Thymus (tissue), 14 donors: ENCODE results near the gene TTC23L. TPM values are rescaled to one million over a fixed set of nuclear protein-coding genes. Genes with fewer than 3 reads are reported as not detected.

Experiments used
- DNase-seq, 9 donors: peaks; one replicate each; pipeline ENCODE4 v3.0.0-alpha.2; 2013; ENCODE audit warnings: low spot score in 9 of 9, low read depth in 6 of 9, missing footprints in 1 of 9
- H3K27ac ChIP-seq, 2 donors: one replicate each; pipeline ENCODE4 v1.5.1; 2013; ENCODE audit warnings: control low read depth in 1 of 2, low read depth in 1 of 2, low read length in 1 of 2, mild to moderate bottlenecking in 1 of 2, moderate library complexity in 1 of 2
- H3K27me3 ChIP-seq, 2 donors: one replicate each; pipeline ENCODE4 v1.5.1; 2013; ENCODE audit warnings: low read length in 1 of 2; ENCODE audit not compliant: control insufficient read depth in 2 of 2, insufficient read depth in 1 of 2
- H3K36me3 ChIP-seq, 2 donors: one replicate each; pipeline ENCODE4 v1.5.1; 2013; ENCODE audit warnings: low read length in 1 of 2, mild to moderate bottlenecking in 1 of 2, moderate library complexity in 1 of 2; ENCODE audit not compliant: control insufficient read depth in 2 of 2, insufficient read depth in 2 of 2
- H3K4me1 ChIP-seq, 2 donors: one replicate each; pipeline ENCODE4 v1.5.1; 2013; ENCODE audit warnings: low read length in 2 of 2; ENCODE audit not compliant: control insufficient read depth in 2 of 2, insufficient read depth in 2 of 2
- H3K4me3 ChIP-seq, 2 donors: one replicate each; pipeline ENCODE4 v1.5.1; 2013; ENCODE audit warnings: low read length in 2 of 2, control low read depth in 1 of 2, mild to moderate bottlenecking in 1 of 2
- H3K9me3 ChIP-seq, 2 donors: one replicate each; pipeline ENCODE4 v1.5.1; 2013; ENCODE audit warnings: low read length in 1 of 2, mild to moderate bottlenecking in 1 of 2; ENCODE audit not compliant: control insufficient read depth in 2 of 2, insufficient read depth in 1 of 2
- WGBS: extraction: QIAGEN DNeasy Blood & Tissue Kit; methylation state at CpG from one replicate; pipeline ENCODE4 v1.1.7; 2013; 5-methylcytosine and 5-hydroxymethylcytosine counted together
- long read RNA-seq, 10 donors: transcript quantifications; one replicate each; lab custom pipeline, GENCODE V29; 2026
- polyA plus RNA-seq: library from polyadenylated mRNA; stranded (reverse); fragments of 200-250 nt; gene quantifications from one replicate; pipeline ENCODE4 v1.2.3, GENCODE V29; 2013
- total RNA-seq: library from RNA; stranded (reverse); fragments of 120-200 nt; gene quantifications from one replicate; pipeline ENCODE4 v1.2.4, GENCODE V29; 2013
- donor health status: healthy.

TTC23L gene, protein sequence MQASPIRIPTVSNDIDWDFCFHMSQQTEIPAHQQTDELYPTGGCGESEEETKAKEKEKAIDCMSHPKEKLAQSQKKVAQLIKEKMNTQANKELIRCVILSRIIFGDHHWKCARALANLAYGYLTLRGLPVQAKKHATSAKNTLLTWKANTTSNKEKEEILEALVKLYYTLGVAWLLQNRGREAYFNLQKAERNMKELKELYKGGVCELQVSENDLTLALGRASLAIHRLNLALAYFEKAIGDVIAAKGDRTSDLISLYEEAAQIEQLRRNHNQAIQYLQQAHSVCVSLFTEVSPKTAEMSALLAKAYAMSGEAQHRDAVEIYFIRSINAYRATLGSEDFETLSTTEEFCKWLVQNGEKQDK
- total RNA-seq (0.33 TPM), polyA plus RNA-seq (0.52 TPM)
- long read RNA-seq, donor 1: 0 reads
- long read RNA-seq, donor 2: 0 reads
- long read RNA-seq, donor 3, partial matches to known transcripts: 31 of 31 reads
- long read RNA-seq, donor 3, other reads (novel, unspliced or antisense): 0 of 31 reads
- long read RNA-seq, donor 4, partial matches to known transcripts: 13 of 13 reads
- long read RNA-seq, donor 4, other reads (novel, unspliced or antisense): 0 of 13 reads
- long read RNA-seq, donor 5, partial matches to known transcripts: 6 of 24 reads
- long read RNA-seq, donor 5, other reads (novel, unspliced or antisense): 18 of 24 reads
- long read RNA-seq, donor 6, partial matches to known transcripts: 14 of 22 reads
- long read RNA-seq, donor 6, other reads (novel, unspliced or antisense): 8 of 22 reads
- long read RNA-seq, donor 7: 0 reads
- long read RNA-seq, donor 8: 0 reads
- long read RNA-seq, donor 9: 0 reads
- long read RNA-seq, donor 10, partial matches to known transcripts: 0 of 6 reads
- long read RNA-seq, donor 10, other reads (novel, unspliced or antisense): 6 of 6 reads

DNA sequence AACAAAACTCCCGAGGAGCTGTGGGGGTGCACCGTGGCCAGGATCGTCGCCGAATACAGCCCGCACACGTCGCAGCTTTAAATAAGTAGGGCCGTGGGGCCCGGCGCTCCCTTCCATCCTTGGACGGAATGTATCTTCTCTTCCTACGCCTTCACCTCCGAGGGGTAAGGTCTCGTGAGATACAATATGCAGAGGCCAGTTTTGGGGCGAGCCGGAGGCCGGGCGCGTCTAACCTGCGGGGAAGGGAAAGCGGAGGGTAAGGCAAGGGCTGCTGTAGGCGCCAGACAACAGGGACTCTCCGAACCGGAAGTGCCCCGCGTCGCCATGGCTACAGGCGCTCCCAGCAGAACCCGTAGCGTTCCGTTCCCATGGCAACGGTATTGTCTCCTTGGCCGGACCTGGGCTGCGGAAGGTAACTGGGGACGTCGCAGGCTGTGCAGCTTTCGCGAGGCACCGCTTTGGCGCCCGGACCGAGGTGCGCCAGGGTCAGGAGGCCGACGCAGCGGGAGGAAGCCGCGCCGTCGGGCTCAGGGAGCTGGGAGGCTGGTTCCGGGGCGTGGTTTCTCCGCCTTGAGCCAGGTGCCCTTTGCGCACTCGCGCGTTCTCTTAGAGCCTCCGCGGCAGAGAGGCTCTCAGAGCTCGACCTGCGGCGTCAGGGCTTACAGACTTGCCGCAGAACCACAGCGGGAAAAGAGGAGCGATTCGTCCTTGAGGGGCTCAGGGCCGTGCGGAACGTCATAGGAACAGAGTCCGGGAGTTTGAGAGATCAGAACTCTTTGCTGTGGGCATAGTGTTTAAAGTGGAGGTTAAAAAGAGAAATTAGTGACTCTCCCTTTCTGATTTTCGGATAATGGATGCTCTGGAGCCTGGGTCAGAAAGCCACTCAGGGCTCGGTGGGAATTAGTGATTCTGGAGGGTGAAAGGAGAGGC, at the start of gene TTC23L:
TSS of gene TTC23L (plus strand) at position 380 of the 930 bp plus-strand sequence. CDS start 1,508 bp downstream, outside the sequence.
- H3K9me3 ChIP-seq: no peaks in the 10 kb centered on the region
- H3K4me3 ChIP-seq: peak within 1 kb of the TSS; percentile 63 to 77
- H3K36me3 ChIP-seq: no peaks in the 10 kb centered on the region
- DNase-seq: peak; percentile 71 to 93 (median 82)
- 5% methylated on average over 73 of the region's 73 CpGs for WGBS
- no peaks in the 10 kb centered on the region for H3K27me3 ChIP-seq
- H3K4me1 ChIP-seq: peaks cover 5% of the 10 kb centered on the region in 2 donors
- peak within 1 kb of the TSS in 1 of 2 donors; percentile 65 for H3K27ac ChIP-seq

- H3K27ac ChIP-seq: no peak overlapping the region
- no peak overlapping the region for H3K4me3 ChIP-seq
- H3K4me1 ChIP-seq: no peaks in the 10 kb centered on the region
- no peaks in the 10 kb centered on the region for H3K36me3 ChIP-seq
- peaks cover 0 to 4% of the 10 kb centered on the region in 2 donors for H3K9me3 ChIP-seq
- DNase-seq: no peak
- WGBS: 98% methylated on average over 2 of the region's 2 CpGs
- H3K27me3 ChIP-seq: no peaks in the 10 kb centered on the region
Measured at GRCh38 chr5:34789639-34790038, 49.3 kb upstream of the TTC23L start.

DNA sequence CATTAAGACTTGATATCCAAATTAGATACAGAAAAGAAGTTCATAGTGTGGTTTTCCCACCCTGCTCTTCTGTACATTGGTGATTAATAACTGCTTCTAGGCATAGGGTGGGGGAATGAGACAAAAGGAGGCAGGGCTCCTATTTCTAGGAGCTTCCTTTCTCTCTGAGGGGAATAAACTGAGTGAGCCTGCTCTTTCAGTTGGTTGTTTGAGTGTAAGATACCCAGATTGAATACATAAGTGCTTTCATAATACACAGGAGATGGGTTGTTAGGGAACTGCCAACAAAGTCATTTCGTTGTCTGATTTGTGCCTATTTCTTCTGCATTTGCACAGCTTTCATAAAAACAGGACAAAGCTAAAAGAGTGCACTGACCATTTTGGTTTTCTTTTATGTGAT, 48.9 kb upstream of the TTC23L start:
- WGBS: 88% methylated on average over 1 of the region's 1 CpG
- Histone ChIP-seq H3K27me3 (no peaks in the 10 kb centered on the region), H3K9me3 (peaks cover 0 to 4% of the 10 kb centered on the region in 2 donors), H3K36me3 (no peaks in the 10 kb centered on the region), H3K4me3 (no peak overlapping the region), H3K4me1 (no peaks in the 10 kb centered on the region), H3K27ac (no peak overlapping the region)
- DNase-seq: no peak

DNA sequence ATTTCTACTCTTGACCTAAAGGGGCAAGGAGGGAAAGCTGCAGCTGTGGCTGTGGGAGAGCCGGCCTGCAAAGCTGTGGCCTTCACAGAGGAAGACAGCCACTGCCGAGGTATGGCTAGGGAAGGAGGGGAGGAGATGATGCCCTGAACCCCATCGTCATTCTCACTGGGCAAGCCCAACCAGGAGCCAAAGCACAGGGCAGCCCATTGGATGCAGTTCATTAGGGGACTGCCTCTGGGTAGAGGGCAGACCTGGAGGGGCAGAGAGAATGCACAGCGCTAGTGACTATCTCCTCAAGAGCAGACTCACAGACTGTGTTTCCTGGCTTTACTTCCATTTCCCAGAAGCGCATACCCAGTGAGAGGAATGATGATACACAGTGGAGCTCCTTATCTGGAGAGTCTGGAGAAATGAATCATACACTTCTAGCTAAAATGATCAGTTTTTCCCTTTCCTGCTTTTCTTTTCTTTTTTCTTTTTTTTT, 47.2 kb upstream of the TTC23L start:
- WGBS: 97% methylated on average over 5 of the region's 5 CpGs

DNA sequence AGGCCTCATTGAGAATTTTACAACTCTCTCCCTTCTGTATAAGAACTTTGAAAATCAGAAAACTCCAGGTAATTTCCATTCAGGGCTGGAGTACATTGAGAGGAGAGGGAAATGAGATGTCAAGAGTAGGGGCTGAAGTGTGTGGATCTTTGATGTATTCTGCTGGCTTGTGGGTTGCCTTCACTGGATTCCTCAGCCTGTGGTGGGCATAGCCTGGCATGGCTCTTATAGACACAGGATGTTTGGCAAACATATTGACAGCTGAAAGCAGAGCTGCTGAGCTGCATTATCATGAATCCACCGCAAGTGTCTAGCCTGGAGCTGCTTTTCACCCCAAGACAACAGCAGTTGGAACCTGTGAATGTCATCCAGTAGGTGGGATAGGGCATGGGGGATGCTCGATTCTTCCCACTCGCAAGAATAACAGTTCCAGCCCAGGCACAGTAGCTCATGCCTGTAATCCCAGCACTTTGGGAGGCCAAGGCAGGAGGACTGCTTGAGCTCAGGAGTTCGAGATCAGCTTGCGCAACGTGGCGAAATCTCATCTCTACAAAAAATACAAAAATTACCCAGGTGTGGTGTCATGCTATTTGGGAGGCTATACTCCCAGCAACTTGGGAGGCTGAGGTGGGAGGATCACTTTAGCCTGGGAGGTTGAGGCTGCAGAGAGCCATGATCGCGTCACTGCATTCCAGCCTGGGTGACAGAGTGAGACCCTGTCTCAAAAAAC, 36.0 kb upstream of the TTC23L start:
- 97% methylated on average over 9 of the region's 9 CpGs for WGBS
- Histone ChIP-seq H3K27me3 (no peaks in the 10 kb centered on the region), H3K4me3 (no peak overlapping the region), H3K4me1 (peaks cover 0 to 2% of the 10 kb centered on the region in 2 donors), H3K27ac (peak overlapping the region in 1 of 2 donors; percentile 40), H3K36me3 (no peaks in the 10 kb centered on the region), H3K9me3 (no peaks in the 10 kb centered on the region)
- no peak for DNase-seq

More for the DNA sequence above, 47.2 kb upstream of the TTC23L start:
- Histone ChIP-seq H3K4me1 (no peaks in the 10 kb centered on the region), H3K27ac (no peak overlapping the region), H3K9me3 (no peaks in the 10 kb centered on the region), H3K27me3 (no peaks in the 10 kb centered on the region), H3K4me3 (no peak overlapping the region), H3K36me3 (no peaks in the 10 kb centered on the region)
- DNase-seq: no peak

DNA sequence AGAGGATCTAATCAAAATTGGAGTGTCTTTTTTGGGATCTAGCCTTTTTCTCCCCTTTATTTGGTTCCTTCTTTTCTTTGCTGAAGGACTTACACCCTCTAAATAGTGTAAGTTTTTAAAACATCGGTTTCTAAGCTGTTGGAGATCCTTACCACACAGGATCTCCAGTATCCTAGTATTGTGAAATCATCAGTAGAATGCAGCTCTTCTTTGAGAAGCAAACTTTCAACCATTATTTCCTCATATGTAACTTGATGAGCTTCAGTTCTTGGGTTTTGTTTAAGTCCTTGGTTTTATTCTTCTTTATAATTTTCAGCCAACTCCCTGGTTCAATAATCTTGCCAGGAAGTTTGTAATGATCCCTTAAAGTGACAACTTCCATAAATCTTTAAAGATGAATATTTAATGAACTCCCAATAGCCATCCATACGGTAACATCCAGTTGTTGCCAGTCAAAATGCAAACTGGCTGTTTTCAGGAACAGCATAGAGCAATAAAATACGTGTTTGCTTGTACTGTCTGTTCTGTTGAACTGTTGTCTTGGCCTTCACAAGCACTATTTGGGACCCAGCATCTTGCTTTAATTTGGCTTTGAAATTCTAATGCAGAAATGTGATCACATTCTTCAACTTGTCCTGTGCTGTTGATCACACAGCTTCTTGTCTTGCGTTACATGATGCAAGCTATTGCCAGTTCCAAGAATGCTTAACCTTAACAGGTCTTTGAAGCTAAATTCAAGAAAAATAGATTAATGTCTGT, 34.8 kb upstream of the TTC23L start:
- WGBS: 94% methylated on average over 4 of the region's 4 CpGs
- Histone ChIP-seq H3K9me3 (no peaks in the 10 kb centered on the region), H3K4me1 (peaks cover 0 to 2% of the 10 kb centered on the region in 2 donors), H3K4me3 (no peak overlapping the region), H3K27me3 (no peaks in the 10 kb centered on the region), H3K36me3 (no peaks in the 10 kb centered on the region), H3K27ac (peak overlapping the region in 1 of 2 donors; percentile 37)
- DNase-seq: no peak

- peaks cover 0 to 2% of the 10 kb centered on the region in 2 donors for H3K4me1 ChIP-seq
- H3K27ac ChIP-seq: peak overlapping the region; percentile 40 to 58
- no peak overlapping the region for H3K4me3 ChIP-seq
- no peaks in the 10 kb centered on the region for H3K9me3 ChIP-seq
- WGBS: 81% methylated on average over 5 of the region's 5 CpGs
- no peaks in the 10 kb centered on the region for H3K36me3 ChIP-seq
- no peak for DNase-seq
- no peaks in the 10 kb centered on the region for H3K27me3 ChIP-seq
Measured at GRCh38 chr5:34804913-34805312, 34.1 kb upstream of the TTC23L start.
